T-helper 9 cell (primary cell): ENCODE results near the gene DYNLT1.
A peak's percentile ranks its signal among the peaks of the same experiment; 100 is the strongest.
"Not testable (repeated sequence)": the region's sequence is repeated elsewhere in the genome, so short reads cannot be mapped to it uniquely, and the experiment has no call there.

Experiments used
- DNase-seq: peaks from one replicate; pipeline ENCODE4 v3.0.0-alpha.2; 2020
- total RNA-seq, 2 donors: gene quantifications; one replicate each; lab custom pipeline; 2026; lab: John Stamatoyannopoulos, UW

Gene DYNLT1
- total RNA-seq, result 41.5 to 57.4 reads per million in 2 donors

DNA sequence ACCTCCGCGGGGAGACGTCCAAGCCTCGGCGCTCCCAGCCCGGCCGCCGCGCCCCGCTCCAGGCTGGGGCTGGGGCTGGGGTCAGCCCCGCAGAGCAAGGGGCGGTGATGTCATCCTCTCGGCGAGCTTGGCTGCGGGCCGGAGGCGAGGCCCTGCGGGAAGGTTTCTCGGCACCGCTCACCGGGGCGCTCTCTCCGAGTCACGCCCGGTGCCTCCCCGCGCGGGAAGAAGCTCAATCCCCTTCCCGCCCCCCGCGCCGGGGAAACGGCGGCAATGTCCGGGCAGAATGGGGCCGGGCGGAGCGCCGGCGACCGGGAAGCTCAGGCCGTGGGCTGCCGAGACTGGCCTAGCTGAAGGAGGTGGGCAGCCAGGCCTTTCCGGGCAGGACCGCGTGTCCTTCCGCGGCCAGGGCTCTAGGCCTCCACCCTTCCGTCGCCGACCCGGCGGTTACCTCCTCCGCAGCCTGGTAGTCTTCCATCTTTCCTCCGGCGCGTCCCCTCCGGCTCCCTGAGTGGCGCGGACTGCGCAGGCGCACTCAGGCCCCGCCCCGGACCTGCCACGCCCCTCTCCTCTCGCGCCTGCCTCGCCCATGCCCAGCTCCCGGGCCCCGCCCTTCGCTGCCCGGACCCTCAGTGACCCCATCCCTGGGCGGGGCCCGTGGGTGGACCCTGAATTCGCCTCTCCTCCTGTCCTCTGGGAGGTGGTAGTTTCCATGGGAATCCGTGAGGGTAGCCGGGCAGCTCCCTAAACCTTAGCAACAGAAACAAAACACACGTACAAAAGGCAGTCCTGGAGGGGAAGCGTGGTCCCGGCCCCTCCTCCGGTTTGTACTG, at the start of gene DYNLT1:
DYNLT1 (minus strand) TSS at position 513 of the 833 bp plus-strand sequence; CDS start at position 478, 35 bp downstream.
- DNase-seq, result peak; percentile 76

DNA sequence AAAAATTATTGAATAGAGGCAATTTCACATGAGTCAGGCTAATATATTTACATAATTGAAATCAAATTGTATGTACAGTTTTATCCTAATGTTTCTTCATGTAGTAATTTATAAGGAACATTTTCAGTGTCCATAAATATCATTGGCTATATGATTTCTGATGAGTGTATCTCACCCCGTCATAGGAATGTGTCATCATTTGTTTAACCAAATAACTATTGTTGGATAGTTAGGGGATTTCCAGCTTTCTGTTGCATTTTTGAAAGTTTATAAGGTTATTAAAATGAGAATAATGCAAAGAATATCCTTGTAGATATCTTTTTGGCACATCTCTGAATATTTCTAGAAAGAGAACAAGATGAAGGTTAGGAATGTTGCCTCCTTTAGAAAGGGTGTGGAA, 44.3 kb upstream of the DYNLT1 start:
- DNase-seq, result no peak

GRCh38 chr6:158687506-158687905, 43.0 kb upstream of the DYNLT1 start:
- no peak for DNase-seq

- DNase-seq, result peak; percentile 39
Observed at GRCh38 chr6:158686791-158687381, 42.3 kb upstream of the DYNLT1 start.

GRCh38 chr6:158686311-158686710, 41.8 kb upstream of the DYNLT1 start:
- DNase-seq, result no peak

GRCh38 chr6:158684745-158685324, 40.3 kb upstream of the DYNLT1 start:
- DNase-seq, result no peak

DNA sequence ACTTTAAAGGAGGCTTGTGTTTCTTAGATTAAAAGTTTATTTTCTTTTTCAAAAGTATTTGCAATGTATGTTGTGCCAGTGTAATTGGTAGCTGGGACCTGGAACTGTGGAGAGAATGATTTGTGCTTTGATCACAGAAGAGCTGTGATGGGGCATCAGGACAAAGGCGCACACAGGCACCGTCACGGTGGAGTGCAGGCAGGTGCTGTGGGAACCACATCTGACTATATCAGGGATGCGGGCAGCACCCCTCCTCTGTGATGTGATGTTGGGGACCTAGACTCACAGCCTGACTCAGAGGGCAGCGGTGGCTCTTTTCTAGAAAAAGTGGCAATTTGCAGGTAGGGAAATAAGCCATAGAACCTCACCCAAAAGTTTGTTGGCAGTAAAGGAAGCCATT, 39.8 kb upstream of the DYNLT1 start:
- no peak for DNase-seq

DNA sequence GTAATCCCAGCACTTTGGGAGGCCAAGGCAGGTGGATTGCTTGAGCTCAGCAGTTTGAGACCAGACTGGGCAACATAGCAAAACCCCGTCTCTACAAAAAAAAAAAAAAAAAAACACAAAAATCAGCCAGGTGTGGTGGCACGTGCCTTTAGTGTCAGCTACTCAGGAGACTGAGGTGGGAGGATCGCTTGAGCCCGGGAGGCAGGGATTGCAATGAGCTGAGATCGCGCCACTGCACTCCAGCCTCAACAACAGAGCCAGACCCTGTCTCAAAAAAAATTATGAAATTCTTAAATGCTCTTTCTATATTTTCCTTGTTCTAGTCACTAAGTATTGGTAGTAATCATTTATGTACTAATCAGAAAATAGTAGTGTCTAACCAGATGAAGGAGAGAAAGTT, 35.9 kb upstream of the DYNLT1 start:
- DNase-seq, result no peak

GRCh38 chr6:158680015-158680414, 35.5 kb upstream of the DYNLT1 start:
- DNase-seq, result no peak

DNA sequence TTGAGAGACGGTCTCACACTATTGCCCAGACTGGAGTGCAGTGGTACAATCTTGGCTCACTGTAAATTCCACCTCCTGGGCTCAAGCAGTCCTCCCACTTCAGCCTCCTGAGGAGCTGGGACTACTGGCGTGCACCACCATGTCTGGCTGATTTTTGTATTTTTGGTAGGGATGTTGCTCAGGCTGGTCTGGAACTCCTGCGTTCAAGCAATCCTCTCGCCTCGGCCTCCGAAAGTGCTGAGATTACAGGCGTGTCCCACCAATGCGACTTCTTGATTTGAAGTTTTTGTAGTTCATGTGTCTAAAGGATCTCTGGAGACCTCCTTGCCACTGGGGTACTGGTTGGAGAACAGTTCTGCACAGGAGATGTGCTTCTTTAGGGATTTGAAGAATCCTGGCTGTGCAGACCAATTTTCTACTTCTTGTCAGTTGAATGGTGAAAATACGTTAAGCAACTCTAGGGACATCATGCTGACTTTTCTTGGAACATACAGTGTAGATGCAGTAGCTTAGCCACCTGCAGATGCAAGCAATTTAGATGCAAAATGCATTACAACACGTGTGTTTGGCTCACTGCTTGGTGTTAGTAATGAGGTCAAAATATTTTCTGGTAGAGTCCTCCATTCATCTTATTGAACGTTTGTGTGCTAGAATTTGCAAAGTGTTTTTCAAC, 33.5 kb upstream of the DYNLT1 start:
- DNase-seq, result no peak

DNA sequence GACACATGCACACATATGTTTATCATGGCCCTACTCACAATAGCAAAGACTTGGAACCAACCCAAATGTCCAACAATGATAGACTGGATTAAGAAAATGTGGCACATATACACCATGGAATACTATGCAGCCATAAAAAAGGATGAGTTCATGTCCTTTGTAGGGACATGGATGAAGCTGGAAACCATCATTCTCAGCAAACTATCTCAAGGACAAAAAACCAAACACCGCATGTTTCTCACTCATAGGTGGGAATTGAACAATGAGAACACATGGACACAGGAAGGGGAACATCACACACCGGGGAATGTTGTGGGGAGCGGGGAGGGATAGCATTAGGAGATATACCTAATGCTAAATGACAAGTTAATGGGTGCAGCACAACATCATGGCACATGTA, 32.6 kb upstream of the DYNLT1 start:
- not testable (repeated sequence) for DNase-seq

GRCh38 chr6:158674342-158675131, 30.0 kb upstream of the DYNLT1 start:
- DNase-seq, result no peak

GRCh38 chr6:158672726-158673125, 28.2 kb upstream of the DYNLT1 start:
- DNase-seq, result no peak

DNA sequence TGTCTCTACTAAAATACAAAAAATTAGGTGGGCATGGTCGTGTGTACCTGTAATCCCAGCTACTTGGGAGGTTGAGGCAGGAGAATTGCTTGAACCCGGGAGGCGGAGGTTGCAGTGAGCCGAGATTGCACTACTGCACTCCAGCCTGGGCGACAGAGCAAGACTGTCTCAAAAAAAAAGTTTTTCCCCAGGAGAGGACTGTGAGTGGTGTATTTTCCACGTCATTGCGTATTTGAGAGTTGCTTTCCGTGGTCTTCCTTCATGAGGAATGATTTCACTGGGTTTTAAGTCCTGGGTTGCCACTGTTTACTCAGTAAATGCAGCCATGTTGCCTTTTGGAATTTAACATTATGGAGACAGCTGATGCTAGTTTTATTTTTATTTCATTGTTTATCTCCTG, 27.6 kb upstream of the DYNLT1 start:
- not testable (repeated sequence) for DNase-seq

GRCh38 chr6:158669145-158670035, 24.8 kb upstream of the DYNLT1 start:
- DNase-seq, result no peak

DNA sequence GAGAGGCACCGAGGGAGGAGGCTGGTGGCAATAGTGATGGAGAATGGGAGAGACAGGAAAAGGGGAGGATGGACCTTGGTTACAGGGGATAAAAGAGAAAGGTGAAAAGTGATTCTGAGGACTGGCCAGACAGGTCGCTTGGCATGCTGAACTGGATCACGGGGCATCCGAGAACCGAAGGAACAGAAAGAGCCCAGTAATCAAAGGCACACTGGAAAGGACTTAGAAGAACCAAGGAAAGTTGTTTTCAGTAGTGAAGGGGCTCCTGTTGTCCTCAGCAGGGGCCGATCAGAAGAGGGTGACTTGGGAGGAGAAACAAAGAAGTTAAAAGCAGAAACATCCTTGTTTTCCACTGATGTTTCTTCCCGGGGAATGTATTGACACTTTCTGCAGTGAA, 24.2 kb upstream of the DYNLT1 start:
- DNase-seq, result no peak

GRCh38 chr6:158667360-158667981, 22.9 kb upstream of the DYNLT1 start:
- no peak for DNase-seq

DNA sequence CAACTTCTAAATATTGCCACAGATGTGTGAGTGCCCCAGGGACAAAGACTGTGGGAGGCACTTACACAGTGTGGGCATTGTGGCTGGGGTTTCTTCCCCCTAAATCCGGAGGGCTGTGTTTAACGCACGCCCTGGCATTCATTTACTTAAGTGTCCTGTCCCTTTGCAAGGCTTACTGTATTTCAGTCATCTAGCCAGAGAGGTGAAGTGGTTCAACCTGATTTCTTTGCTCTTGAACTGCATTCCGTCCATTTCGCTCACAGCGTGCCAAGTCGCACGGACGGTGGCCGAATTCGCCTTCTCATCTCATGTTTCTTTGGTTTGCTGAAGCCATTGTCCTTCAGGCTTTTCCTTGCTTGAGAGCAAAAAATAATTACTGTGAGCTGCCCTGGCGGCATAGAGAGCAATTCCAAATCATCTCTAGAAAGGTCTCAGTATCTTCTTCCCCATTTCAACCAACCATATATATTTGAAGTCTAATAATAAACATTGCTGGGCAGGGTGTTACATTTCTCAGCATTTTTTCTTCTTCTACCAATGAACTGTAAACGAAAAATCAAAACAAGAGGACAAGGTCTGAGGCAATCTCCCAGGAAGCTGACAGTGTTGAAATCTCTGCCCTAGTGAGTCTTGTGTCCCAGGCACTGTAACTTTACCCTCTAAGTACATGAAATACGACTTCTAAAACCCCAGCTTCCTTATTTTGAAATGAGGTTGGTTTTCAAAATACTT, 22.3 kb upstream of the DYNLT1 start:
- DNase-seq, result no peak

- no peak for DNase-seq
Observed at GRCh38 chr6:158665332-158665731, 20.8 kb upstream of the DYNLT1 start.

DNA sequence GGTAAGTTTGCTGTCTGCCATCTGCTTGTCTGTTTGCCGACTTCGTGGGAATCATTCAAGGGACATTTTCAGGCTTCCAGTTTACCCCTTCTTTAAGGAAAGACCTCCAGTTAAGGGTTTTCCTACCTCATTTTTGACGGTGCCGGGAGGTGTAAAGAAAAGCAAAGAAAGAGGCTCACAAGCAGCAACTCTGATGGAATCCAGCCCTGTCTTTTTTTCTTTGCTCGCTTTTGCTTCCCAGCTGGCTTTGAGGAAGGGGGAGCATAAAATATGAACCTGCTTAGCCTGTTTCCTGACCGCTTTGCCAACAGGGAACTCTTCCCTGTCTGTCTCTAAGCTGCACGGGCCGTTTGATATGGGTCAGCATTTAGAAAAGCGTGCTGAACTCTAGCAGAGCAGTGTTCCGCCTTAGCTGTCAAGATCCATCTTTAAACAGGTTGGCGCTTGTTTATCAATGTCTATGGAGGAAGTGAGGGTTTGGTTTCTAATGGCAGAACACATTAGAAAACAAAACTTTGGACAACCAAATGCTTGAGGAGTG, 19.2 kb upstream of the DYNLT1 start:
- DNase-seq, result no peak
